Body of pancreas (tissue), 4 donors: ENCODE measurements around the gene CLDN18. TPM values are rescaled to one million over a fixed set of nuclear protein-coding genes. Genes with fewer than 3 reads are reported as not detected.

Source experiments
- ATAC-seq: fragments of 150-250 bp; one replicate; pipeline ENCODE4 v1.9.1; 2016
- DNase-seq, 4 donors: peaks; one replicate each; pipeline ENCODE4 v3.0.0-alpha.2; 2019
- H3K27ac ChIP-seq, 4 donors: fragments of 200-600 bp; sonication (generic); 1 replicate in 3 of 4; 2 replicates in 1 of 4; pipeline versions ENCODE4 v1.5.1 to v1.6.1; 2016 to 2019; ENCODE audit warnings: mild to moderate bottlenecking in 1 of 4, mixed read lengths in 1 of 4, moderate library complexity in 1 of 4
- H3K27me3 ChIP-seq, 2 donors: fragments of 200-600 bp; sonication (generic); one replicate each; pipeline ENCODE4 v1.6.0; 2016; ENCODE audit warnings: mild to moderate bottlenecking in 1 of 2
- H3K36me3 ChIP-seq, 2 donors: fragments of 200-600 bp; sonication (generic); replicated peaks in 1 of 2; 2 replicates each; pipeline ENCODE4 v1.5.1; 2016; ENCODE audit warnings: low read depth in 2 of 2; ENCODE audit not compliant: insufficient read depth in 1 of 2
- H3K4me1 ChIP-seq: fragments of 200-600 bp; sonication (generic); one replicate; pipeline ENCODE4 v1.6.0; 2016
- H3K4me3 ChIP-seq, 2 donors: fragments of 200-600 bp; sonication (generic); 1 replicate in 1 of 2; 2 replicates in 1 of 2; pipeline ENCODE4 v1.5.1; 2016 to 2019
- H3K9me3 ChIP-seq, 3 donors: fragments of 200-600 bp; sonication (generic); 1 replicate in 2 of 3; 2 replicates in 1 of 3; pipeline ENCODE4 v1.5.1; 2016
- POLR2A ChIP-seq, 3 donors: fragments of 450-650 bp; IDR thresholded peaks; one replicate each; pipeline ENCODE4 v1.6.1; 2016; ENCODE audit warnings: antibody characterized with exemption in 3 of 3, mild to moderate bottlenecking in 2 of 3
- WGBS, 2 donors: methylation state at CpG; one replicate each; pipeline ENCODE4 v1.1.5; 2017; 5-methylcytosine and 5-hydroxymethylcytosine counted together
- intact Hi-C: fragments of 100-400 bp; cut with DNase I; formaldehyde crosslinking; loops from one replicate; pipeline ENCODE4 v1.15.1; 2023
- total RNA-seq, 2 donors: library from RNA; depleted of rRNA; stranded (reverse); fragments of >200 nt; gene quantifications; one replicate each; pipeline ENCODE4 v1.1.0, GENCODE V29; 2016
- TF ChIP-seq, protein P1 (sequence below), 7 experiments: fragments of 450-650 bp in 4 of 7; fragments of 200-600 bp in 3 of 7; sonication (generic) in 3 of 7; IDR thresholded peaks; one replicate each; pipeline ENCODE4 v1.5.1; 2016 to 2019; ENCODE audit warnings: antibody characterized with exemption in 7 of 7

Gene CLDN18
- total RNA-seq, 2 donors from 2014 or later = 2.0 to 10.1 TPM

DNA sequence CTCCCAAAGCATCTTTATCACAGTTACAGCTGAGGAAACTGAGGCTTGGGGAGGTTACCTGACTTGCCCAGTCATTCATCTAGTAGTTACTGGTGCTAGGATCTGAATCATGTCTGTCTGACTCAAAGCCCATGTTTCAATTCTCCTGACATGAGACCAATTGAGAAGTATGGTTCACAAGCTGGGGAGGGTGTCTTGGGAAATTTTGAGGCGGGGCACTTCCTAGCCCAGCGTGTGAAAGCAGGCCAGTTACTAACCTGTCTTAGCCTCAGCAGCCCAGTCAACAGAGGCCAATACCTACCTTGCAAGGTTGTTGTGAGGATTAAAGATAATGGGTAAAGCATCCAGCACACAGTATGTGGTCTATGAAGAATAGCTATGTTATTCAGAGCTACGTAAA is 37.0 kb downstream of the CLDN18 start:
- no peak for ATAC-seq
- no peak for TF ChIP-seq POLR2A (IDR thresholded peaks at IDR 0.05)
- TF ChIP-seq, protein P1, sequence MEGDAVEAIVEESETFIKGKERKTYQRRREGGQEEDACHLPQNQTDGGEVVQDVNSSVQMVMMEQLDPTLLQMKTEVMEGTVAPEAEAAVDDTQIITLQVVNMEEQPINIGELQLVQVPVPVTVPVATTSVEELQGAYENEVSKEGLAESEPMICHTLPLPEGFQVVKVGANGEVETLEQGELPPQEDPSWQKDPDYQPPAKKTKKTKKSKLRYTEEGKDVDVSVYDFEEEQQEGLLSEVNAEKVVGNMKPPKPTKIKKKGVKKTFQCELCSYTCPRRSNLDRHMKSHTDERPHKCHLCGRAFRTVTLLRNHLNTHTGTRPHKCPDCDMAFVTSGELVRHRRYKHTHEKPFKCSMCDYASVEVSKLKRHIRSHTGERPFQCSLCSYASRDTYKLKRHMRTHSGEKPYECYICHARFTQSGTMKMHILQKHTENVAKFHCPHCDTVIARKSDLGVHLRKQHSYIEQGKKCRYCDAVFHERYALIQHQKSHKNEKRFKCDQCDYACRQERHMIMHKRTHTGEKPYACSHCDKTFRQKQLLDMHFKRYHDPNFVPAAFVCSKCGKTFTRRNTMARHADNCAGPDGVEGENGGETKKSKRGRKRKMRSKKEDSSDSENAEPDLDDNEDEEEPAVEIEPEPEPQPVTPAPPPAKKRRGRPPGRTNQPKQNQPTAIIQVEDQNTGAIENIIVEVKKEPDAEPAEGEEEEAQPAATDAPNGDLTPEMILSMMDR (IDR thresholded peaks at IDR 0.05) = no peak
- Histone ChIP-seq H3K4me3 (no peak overlapping the region), H3K27me3 (no peaks in the 10 kb centered on the region), H3K27ac (no peak overlapping the region), H3K9me3 (no peaks in the 10 kb centered on the region), H3K36me3 (no peaks in the 10 kb centered on the region), H3K4me1 (no peaks in the 10 kb centered on the region)
- no peak for DNase-seq
- 18 to 25% methylated on average over 3 of the region's 3 CpGs for WGBS, 2 donors
- intact Hi-C loops = no loop called here

DNA sequence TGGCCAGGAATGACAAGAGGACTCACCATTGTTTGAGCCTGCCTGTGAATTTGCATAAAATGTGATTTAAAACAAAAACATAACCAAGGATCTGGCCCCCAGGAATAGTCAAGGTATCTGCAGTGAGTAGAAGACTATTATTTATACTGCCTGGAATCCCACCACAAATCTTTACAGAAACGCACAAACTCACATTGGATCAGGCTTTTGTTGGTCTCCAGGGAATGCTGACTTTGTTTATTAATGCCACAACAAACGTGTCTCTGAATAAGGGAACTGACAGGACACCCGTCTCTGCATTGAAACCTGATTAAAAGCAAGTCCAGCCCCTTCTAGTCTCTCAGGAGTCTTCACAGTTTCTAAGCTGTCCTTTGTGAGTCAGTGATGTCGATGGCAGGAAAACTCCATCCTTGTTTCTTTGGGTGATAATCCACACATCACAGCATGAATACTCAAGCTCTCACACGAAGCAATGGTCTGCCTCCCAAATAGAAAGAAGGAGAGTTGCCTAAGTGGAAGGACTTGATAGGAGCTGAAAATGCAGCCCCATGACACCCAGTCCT is 37.7 kb downstream of the CLDN18 start:
- Histone ChIP-seq H3K9me3 (no peaks in the 10 kb centered on the region), H3K4me3 (no peak overlapping the region), H3K27ac (no peak overlapping the region), H3K36me3 (no peaks in the 10 kb centered on the region), H3K4me1 (no peaks in the 10 kb centered on the region), H3K27me3 (no peaks in the 10 kb centered on the region)
- DNase-seq (no peak), ATAC-seq (no peak)
- TF ChIP-seq POLR2A (IDR thresholded peaks at IDR 0.05) = no peak
- TF ChIP-seq, protein P1 (IDR thresholded peaks at IDR 0.05) = no peak
- intact Hi-C loops = no loop called here
- 46 to 63% methylated on average over 5 of the region's 5 CpGs for WGBS, 2 donors

DNA sequence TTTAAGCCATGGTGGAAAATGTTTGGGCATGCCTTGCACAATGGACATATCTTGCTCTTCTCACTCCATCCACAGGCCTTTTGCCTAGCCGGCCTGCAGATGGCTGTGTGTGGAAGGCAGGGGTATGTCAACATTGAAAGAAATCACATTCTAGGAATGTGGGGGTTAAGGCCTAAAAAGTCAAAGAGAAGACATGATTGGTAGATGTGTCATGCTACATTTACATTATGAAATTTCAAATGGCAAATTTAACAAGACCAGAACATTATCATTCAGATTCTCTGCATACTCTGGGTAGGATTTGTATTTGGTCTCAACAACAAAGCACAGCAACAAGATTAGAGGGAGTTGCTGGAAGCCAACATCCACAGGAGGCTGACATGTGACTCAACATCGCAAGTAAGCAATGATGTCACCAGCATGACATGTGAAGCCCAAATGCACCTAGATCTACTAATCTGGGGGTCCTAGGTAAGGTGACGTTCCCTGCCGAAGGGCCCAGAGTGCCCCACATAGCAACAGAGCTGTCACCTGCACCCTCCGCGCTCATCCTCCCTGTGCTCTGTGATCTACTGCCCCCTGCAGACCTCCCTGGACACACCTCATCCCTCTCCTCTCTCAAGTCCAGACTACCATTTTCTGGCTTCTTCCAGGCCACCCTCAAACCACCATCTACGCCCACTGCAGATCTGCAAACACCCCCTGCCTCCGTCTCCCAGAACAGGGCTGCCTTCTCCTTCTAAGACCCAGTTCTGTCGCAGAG is 39.4 kb downstream of the CLDN18 start:
- intact Hi-C loops = no loop called here
- DNase-seq (no peak), ATAC-seq (no peak)
- Histone ChIP-seq H3K9me3 (no peaks in the 10 kb centered on the region), H3K4me1 (no peaks in the 10 kb centered on the region), H3K27ac (no peak overlapping the region), H3K4me3 (no peak overlapping the region), H3K36me3 (no peaks in the 10 kb centered on the region), H3K27me3 (no peaks in the 10 kb centered on the region)
- TF ChIP-seq POLR2A (IDR thresholded peaks at IDR 0.05) = no peak
- TF ChIP-seq, protein P1 (IDR thresholded peaks at IDR 0.05) = no peak
- 86 to 87% methylated on average over 9 of the region's 9 CpGs for WGBS, 2 donors

DNA sequence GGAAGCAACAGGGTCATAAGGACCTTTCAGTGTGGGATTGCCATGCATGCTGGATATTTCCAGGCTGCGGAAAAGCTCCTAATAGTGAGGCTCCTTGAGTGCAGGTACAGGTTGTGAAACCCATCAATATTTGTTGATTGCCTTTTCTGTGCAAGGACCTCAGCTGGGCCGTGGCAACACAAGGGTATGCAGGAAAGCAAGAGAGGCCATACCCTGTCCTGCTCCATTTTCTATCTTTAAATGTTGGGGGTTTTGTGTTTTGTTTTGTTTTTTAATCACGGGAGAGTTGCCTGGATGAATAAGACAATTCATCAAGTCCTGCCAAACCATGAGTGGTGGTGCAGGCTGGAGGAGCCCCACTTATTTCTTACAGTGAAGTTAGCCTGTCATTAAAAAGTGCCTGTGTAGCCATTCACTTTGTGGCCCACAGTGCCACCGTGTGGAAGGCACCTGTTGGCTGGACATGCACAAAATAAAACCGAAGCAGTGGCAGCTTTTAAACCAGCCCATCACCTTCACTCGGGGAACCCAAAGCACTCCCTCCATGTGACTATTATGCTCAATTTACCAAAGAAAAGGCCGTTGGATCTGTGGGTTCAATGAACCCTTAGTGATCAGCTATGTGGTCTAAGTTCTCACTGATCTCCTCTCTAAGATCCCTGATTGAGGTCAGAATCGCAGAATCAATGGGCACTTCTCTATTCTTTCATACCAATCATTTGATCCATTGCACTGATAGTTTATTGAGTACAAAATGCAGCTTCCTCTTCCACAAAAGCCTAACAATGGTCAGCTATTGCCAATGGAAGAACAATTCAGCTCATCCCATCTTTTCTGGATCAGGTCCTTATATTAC is 42.2 kb downstream of the CLDN18 start:
- DNase-seq = peak; percentile 34 to 63 (median 38)
- intact Hi-C loops = no loop called here

More for the DNA sequence above, 42.2 kb downstream of the CLDN18 start:
- no peaks in the 10 kb centered on the region for H3K27me3 ChIP-seq
- no peak overlapping the region for H3K27ac ChIP-seq
- no peak for ATAC-seq
- no peaks in the 10 kb centered on the region for H3K36me3 ChIP-seq
- TF ChIP-seq, protein P1 (IDR thresholded peaks at IDR 0.05) = peak; percentile 40 to 60 (median 49)
- TF ChIP-seq POLR2A (IDR thresholded peaks at IDR 0.05) = no peak
- H3K9me3 ChIP-seq = no peaks in the 10 kb centered on the region
- no peak overlapping the region for H3K4me3 ChIP-seq
- WGBS, 2 donors = 35% methylated on average over 8 of the region's 8 CpGs
- H3K4me1 ChIP-seq = no peaks in the 10 kb centered on the region
